Right lobe of liver (tissue), 6 donors: Measurements from ENCODE around the gene TRIM71. TPM values are rescaled to one million over a fixed set of nuclear protein-coding genes. Genes with fewer than 3 reads are reported as not detected.

Experiments used
- ATAC-seq, 4 donors: fragments of 200-7000 bp; cut with Tn5 transposase; one replicate each; pipeline ENCODE4 v1.9.1; 2020; ENCODE audit warnings: mild to moderate bottlenecking in 4 of 4, moderate library complexity in 4 of 4
- DNase-seq, 3 donors: peaks; one replicate each; pipeline ENCODE4 v3.0.0-alpha.2; 2020
- H3K27ac ChIP-seq, 3 donors: fragments of 200-600 bp; one replicate each; pipeline ENCODE4 v1.8.0; 2022
- H3K27me3 ChIP-seq, 2 donors: fragments of 200-600 bp; one replicate each; pipeline ENCODE4 v1.8.0; 2022
- H3K36me3 ChIP-seq, 4 donors: fragments of 200-600 bp; sonication (generic) in 1 of 4; one replicate each; pipeline versions ENCODE4 v1.5.1 to v1.8.0; 2017 to 2022; ENCODE audit warnings: control low read depth in 1 of 4
- H3K4me1 ChIP-seq, 4 donors: fragments of 200-600 bp; sonication (generic) in 1 of 4; one replicate each; pipeline versions ENCODE4 v1.5.1 to v1.8.0; 2017 to 2022; ENCODE audit warnings: control low read depth in 1 of 4
- H3K4me3 ChIP-seq, 3 donors: fragments of 200-600 bp; one replicate each; pipeline ENCODE4 v1.8.0; 2022
- H3K9me3 ChIP-seq, 4 donors: fragments of 200-600 bp; sonication (generic) in 1 of 4; one replicate each; pipeline versions ENCODE4 v1.5.1 to v1.8.0; 2017 to 2022; ENCODE audit warnings: control low read depth in 1 of 4
- CTCF ChIP-seq, 4 donors: fragments of 200-600 bp in 3 of 4; fragments of 450-650 bp in 1 of 4; IDR thresholded peaks; one replicate each; pipeline versions ENCODE4 v1.5.1 to v1.8.0; 2016 to 2022; ENCODE audit warnings: antibody characterized with exemption in 4 of 4, mild to moderate bottlenecking in 2 of 4
- POLR2A ChIP-seq: fragments of 450-650 bp; IDR thresholded peaks from one replicate; pipeline ENCODE4 v1.6.1; 2017; ENCODE audit warnings: antibody characterized with exemption, mild to moderate bottlenecking
- WGBS: methylation state at CpG from one replicate; pipeline ENCODE4 v1.1.6; 2018; ENCODE audit warnings: low coverage, low lambda C conversion rate; ENCODE audit not compliant: insufficient coverage; ENCODE audit errors: missing lambda C conversion rate; 5-methylcytosine and 5-hydroxymethylcytosine counted together
- intact Hi-C, 2 donors: fragments of 100-400 bp; cut with DNase I; formaldehyde crosslinking; loops; one replicate each; pipeline versions ENCODE4 v1.11.2 to v1.14.1; 2022
- total RNA-seq, 6 experiments: library from RNA; depleted of rRNA in 2 of 6; stranded (reverse); fragments of >200 nt in 2 of 6; fragmentation: NEBNext Ultra II Directional in 3 of 6; extraction: Animal tissue kit (Norgen Biotek cat#: 25700) in 3 of 6; gene quantifications; one replicate each; pipeline versions ENCODE4 v1.1.0 to v1.2.4, GENCODE V29; 2016 to 2023
- donor health status: DM: no; HTN: yes; CAD: no.
- donor health status: DM: no; HTN: no; CAD: no.
- donor health status: DM: no; HTN: no; CAD: no.
- donor health status: DM: no; HTN: yes; CAD: no.
- donor health status: DM: no; HTN: yes; CAD: no.

The TRIM71 gene
- total RNA-seq, 6 experiments from 2014 or later, result not detected

GRCh38 chr3:32816439-32817256 lies 1.1 kb upstream of the TRIM71 start:
- peaks cover 6 to 48% of the 10 kb centered on the region in 2 donors for H3K27me3 ChIP-seq
- DNase-seq (peak in 1 of 3 donors; percentile 24), ATAC-seq (no peak)

DNA sequence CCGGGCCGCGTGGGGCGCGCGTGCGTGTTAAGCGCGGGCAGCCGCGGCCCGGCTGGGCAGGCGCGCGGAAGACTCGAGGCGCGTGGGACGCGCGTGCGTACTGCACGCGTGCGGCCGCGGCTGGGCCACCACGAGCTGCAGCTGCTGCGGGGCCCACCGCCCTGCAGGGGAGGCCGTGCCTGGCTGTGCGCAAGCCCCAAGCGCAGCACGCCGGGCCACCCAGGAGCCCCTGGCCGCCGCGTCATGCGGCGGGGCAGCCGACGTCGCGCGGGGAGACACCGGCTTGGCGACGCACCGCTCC lies 590 bp upstream of the TRIM71 start:
- Histone ChIP-seq H3K4me3 (peak overlapping the region in 1 of 3 donors; percentile 39), H3K4me1 (peaks cover 0 to 19% (median 0%) of the 10 kb centered on the region in 4 donors), H3K27me3 (peaks cover 6 to 48% of the 10 kb centered on the region in 2 donors), H3K27ac (no peak overlapping the region), H3K9me3 (no peaks in the 10 kb centered on the region), H3K36me3 (no peaks in the 10 kb centered on the region)
- no CpG with 5 or more reads among the region's 49 CpGs for WGBS
- ATAC-seq (no peak), DNase-seq (no peak)
- TF ChIP-seq POLR2A (no peak), CTCF (IDR thresholded peaks at IDR 0.05) (no peak)
- intact Hi-C loops, result no loop called here

More at GRCh38 chr3:32816439-32817256, 1.1 kb upstream of the TRIM71 start:
- Histone ChIP-seq H3K4me1 (peaks cover 0 to 17% (median 0%) of the 10 kb centered on the region in 4 donors), H3K36me3 (no peaks in the 10 kb centered on the region), H3K27ac (no peak overlapping the region), H3K4me3 (peak overlapping the region; percentile 18 to 39 (median 29)), H3K9me3 (no peaks in the 10 kb centered on the region)
- TF ChIP-seq CTCF (IDR thresholded peaks at IDR 0.05), result no peak
- WGBS, result 0% methylated on average over 26 of the region's 85 CpGs
- intact Hi-C loops, result no loop called here

DNA sequence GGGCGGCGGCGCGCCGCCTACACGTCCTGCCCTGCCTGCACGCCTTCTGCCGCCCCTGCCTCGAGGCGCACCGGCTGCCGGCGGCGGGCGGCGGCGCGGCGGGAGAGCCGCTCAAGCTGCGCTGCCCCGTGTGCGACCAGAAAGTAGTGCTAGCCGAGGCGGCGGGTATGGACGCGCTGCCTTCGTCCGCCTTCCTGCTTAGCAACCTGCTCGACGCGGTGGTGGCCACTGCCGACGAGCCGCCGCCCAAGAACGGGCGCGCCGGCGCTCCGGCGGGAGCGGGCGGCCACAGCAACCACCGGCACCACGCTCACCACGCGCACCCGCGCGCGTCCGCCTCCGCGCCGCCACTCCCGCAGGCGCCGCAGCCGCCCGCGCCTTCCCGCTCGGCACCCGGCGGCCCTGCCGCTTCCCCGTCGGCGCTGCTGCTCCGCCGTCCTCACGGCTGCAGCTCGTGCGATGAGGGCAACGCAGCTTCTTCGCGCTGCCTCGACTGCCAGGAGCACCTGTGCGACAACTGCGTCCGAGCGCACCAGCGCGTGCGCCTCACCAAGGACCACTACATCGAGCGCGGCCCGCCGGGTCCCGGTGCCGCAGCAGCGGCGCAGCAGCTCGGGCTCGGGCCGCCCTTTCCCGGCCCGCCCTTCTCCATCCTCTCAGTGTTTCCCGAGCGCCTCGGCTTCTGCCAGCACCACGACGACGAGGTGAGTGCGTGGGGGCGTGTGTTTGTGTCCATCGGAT lies 602 bp downstream of the TRIM71 start:
- DNase-seq (no peak), ATAC-seq (no peak)
- WGBS, result 4% methylated on average over 19 of the region's 111 CpGs
- Histone ChIP-seq H3K36me3 (no peaks in the 10 kb centered on the region), H3K4me1 (peaks cover 0 to 19% (median 0%) of the 10 kb centered on the region in 4 donors), H3K9me3 (no peaks in the 10 kb centered on the region), H3K27ac (no peak overlapping the region), H3K4me3 (peak overlapping the region in 1 of 3 donors; percentile 19), H3K27me3 (peaks cover 6 to 48% of the 10 kb centered on the region in 2 donors)
- no peak for TF ChIP-seq CTCF (IDR thresholded peaks at IDR 0.05)
- no peak for TF ChIP-seq POLR2A
- intact Hi-C loops, result no loop called here

DNA sequence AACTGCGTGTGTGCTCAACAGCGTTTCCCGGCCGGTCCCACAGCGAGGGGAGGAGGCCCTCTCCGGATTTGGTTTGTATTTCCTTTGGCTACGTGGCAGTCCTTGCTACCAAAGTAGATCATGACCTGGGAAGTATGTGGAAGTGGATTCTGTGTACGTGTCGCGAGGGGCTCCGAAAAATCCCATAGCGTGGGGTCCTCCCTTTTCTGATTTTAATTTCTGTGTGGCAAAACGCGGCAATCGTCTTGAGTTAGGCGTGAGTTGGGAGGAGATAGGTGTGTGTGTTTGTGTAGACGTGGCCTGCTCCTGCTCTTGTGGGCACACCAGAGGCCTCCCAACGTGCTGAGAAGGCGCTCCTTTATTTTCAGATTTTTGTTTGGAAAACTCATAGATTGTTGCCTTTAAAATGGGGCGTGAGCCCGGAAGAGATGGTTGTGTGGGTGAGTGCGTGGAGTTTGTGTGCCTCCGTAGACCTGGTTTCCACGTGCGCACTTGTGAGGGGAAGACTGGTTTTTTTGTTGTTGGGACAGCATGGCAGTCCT lies 1.2 kb downstream of the TRIM71 start:
- Histone ChIP-seq H3K27me3 (peaks cover 6 to 48% of the 10 kb centered on the region in 2 donors), H3K9me3 (no peaks in the 10 kb centered on the region), H3K36me3 (no peaks in the 10 kb centered on the region), H3K4me1 (peaks cover 0 to 19% (median 0%) of the 10 kb centered on the region in 4 donors), H3K4me3 (no peak overlapping the region), H3K27ac (no peak overlapping the region)
- TF ChIP-seq CTCF (IDR thresholded peaks at IDR 0.05) (no peak), POLR2A (no peak)
- WGBS, result 14% methylated on average over 20 of the region's 25 CpGs
- ATAC-seq (no peak), DNase-seq (no peak)
- intact Hi-C loops, result no loop called here
